Measurements from ENCODE around the gene NCKAP1.
"Not testable (repeated sequence)": the region's sequence is repeated elsewhere in the genome, so short reads cannot be mapped to it uniquely, and the experiment has no call there.

Gene NCKAP1

DNA sequence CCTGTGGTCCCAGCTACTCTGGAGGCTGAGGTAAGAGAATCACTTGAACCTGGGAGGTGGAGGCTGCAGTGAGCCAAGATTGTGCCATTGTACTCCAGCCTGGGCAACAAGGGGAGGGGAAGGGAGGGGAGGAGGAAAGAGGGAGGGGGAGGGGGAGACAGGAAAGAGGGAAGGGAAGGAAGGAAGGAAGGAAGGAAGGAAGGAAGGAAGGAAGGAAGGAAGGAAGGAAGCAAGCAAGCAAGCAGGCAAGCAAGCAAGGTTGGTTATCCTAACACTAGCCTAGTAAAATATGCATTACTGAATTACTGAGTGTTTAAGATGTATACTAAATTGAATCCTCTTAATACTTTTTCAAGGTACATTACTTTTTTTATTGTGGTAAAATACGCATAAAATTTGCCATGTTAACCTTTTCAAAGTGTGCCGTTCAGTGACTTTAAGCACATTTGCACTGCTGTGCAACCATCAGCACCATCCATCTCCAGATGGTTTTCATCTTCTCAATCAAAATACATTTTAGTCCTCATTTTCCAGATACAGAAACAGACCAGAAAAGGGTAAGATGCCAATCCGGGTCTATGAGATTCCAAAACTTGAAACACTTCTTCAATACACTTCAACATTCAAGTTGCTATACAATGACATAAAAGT is 28.9 kb downstream of the NCKAP1 start:
- no peak for DNase-seq (ENCODE audit: low read depth)

DNA sequence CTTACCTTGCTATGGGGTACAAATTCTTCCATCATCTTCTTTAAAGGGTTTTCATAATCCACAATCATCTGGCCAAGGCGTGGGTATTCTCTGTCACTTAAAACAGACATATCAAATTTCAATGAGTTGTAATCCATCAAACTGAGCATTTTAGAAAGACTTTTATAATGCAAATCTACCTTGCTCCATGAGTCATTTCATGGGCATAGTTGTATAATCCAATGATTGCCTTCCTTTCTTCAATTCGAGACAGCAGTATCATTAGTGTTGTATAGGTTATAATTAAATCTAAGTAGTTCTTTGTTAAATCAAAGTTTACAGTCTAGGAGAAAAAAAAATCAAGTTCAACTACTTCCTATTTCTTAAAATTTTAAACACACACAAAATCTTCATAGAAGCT is 36.3 kb downstream of the NCKAP1 start:
- no peak for DNase-seq (ENCODE audit: low read depth)

- DNase-seq (ENCODE audit: low read depth), result no peak
Measured at GRCh38 chr2:183000846-183001245, 37.4 kb downstream of the NCKAP1 start.

- no peak for DNase-seq (ENCODE audit: low read depth)
Measured at GRCh38 chr2:182999348-183000028, 38.8 kb downstream of the NCKAP1 start.

DNA sequence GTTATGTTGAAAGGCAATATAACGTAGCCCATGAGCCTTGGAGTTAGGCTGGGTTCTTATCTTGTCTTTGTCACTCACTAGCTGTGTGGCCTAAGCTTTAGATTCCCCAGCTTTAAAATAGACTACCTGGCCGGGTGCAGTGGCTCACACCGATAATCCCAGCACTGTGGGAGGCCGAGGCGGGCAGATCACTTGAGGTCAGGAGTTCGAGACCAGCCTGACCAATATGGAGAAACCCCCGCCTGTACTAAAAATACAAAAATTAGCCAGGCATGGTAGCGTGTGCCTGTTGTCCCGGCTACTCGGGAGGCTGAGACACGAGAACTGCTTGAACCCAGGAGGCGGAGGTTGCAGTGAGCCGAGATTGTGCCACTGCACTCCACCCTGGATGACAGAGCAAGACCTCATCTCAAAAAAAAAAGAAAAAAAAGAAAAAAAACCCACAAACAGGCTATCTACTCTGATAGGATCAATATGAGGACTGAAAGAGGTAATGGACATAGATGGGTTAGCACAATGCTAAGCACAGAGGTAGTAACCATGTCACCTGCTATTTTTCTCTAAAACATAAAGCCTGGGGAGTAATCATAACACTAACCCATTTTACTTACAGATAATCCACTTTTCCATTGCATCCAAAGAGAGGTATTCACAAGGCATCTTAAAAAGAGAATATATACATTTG is 43.9 kb downstream of the NCKAP1 start:
- DNase-seq (ENCODE audit: low read depth), result no peak

- DNase-seq (ENCODE audit: low read depth), result no peak
Measured at GRCh38 chr2:182982941-182983340, 55.3 kb downstream of the NCKAP1 start.

DNA sequence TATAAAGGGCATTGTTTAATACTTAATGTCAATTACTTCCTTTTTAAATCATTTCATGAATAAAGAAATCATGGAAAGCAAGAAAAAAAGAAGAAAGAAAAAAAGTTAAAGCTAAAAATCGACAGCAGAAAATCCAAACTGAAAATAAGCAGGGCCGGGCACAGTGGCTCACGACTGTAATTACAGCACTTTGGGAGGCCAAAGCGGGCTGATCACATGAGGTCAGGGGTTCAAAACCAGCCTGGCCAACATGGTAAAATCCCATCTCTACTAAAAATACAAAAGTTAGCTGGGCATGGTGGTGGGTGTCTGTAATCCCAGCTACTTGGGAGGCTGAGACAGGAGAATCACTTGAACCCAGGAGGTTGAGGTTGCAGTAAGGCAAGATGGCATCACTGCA is 56.8 kb downstream of the NCKAP1 start:
- not testable (repeated sequence) for DNase-seq (ENCODE audit: low read depth)

GRCh38 chr2:182980652-182981051 is 57.6 kb downstream of the NCKAP1 start:
- DNase-seq (ENCODE audit: low read depth), result no peak

DNA sequence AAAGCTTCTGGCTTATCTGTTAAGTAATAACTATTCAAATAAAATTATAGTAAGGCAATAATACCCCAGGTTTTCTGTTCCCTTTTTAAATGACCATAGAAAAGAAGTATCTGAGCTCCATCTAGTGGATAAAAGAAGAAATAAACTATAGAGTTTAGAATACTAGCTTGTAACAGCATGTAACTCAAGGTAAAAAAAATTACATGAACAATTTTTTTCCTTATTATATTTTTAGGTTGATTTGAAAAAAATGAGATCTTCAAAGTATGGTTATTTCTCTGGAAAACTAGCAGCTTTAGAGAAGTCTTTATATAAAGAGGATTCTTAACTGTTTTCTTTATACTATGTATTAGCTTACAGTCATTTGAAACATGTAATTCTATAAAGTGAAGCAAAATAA is 58.1 kb downstream of the NCKAP1 start:
- peak; percentile 37 for DNase-seq (ENCODE audit: low read depth)

DNA sequence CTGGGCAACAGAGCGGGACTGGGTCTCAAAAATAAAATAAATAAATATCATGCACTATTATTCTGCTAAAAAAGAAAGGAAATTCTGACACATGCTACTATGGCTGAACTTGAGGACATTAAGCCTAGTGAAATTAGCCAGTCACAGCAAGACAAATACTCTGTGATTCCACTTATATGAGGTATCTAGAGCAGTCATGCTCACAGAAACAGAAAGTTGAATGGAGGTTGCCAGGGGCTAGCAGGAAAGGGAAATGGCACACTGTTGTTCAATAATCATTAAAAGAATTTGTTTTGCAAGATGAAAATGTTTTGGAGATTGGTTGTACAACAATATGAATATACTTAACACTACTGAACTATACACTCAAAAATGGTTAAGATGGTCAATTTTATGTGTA is 60.8 kb downstream of the NCKAP1 start:
- no peak for DNase-seq (ENCODE audit: low read depth)

- no peak for DNase-seq (ENCODE audit: low read depth)
Measured at GRCh38 chr2:182973441-182974352, 64.6 kb downstream of the NCKAP1 start.

GRCh38 chr2:182972548-182972942 is 65.7 kb downstream of the NCKAP1 start:
- DNase-seq (ENCODE audit: low read depth), result no peak

DNA sequence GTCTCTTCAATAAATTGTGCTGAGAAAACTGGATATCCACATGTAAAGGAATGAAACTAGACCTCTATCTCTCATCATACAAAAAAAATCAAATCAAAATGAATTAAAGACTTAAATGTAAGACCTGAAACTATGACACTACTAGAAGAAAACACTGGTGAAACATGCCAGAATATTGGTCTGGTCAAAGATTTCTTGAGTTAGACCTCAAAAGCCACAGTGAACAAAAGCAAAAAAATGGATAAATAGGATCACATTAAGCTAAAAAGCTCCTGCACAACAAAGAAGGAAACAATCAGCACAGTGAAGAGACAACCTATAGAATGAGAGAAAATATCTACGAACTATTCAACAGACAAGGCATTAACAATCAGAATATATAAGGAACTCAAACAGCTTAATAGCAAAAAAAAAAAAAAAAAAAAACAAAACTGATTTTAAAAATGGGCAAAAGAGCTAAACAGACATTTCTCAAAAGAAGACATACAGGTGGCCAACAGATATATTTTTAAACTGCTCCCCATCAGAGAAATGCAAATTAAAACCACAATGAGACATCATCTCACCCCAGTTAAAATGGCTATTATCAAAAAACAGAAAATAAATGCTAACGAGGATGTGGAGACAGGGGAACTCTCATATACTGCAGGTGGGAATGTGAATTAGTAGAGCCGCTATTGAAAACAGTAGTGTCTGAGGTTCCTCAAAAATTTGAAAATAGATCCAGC is 66.3 kb downstream of the NCKAP1 start:
- DNase-seq (ENCODE audit: low read depth), result no peak

DNA sequence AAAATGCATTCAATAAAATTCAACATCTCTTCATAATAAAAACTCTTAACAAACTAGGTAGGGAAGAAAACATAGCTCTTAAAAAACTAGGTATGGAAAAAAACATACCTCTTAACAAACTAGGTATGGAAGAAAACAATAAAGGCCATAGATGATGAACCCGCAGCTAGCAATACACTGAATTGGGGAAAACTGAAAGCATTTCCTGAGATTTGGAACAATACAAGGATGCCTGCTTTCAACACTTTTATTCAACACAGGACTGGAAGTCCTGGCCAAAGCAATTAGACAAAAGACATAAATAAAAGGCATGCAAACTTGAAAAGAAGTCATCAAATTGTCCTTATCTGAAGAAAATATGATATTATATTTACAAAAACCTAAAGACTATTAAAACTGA is 67.8 kb downstream of the NCKAP1 start:
- DNase-seq (ENCODE audit: low read depth), result no peak

GRCh38 chr2:182968493-182968892 is 69.8 kb downstream of the NCKAP1 start:
- no peak for DNase-seq (ENCODE audit: low read depth)

- DNase-seq (ENCODE audit: low read depth), result not testable (repeated sequence)
Measured at GRCh38 chr2:182966356-182966755, 71.9 kb downstream of the NCKAP1 start.

DNA sequence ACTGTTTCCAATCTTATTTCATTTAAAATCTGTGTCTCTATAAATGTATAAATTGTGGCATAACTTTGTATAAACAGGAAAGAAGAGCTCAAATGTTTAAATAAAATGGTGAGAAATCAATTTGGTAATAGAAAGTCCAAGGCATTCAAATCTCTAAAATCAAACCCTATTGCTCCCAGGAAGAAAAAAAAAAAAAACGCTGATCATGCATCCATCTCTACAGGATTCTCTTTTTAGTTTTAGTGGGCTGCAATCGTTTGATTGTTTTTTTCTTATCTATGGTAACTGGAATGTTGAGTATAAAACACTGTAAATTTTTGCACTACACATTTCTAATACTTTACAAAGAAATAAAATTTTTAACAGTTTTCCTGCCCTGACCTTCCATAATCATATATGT is 75.6 kb downstream of the NCKAP1 start:
- no peak for DNase-seq (ENCODE audit: low read depth)

DNA sequence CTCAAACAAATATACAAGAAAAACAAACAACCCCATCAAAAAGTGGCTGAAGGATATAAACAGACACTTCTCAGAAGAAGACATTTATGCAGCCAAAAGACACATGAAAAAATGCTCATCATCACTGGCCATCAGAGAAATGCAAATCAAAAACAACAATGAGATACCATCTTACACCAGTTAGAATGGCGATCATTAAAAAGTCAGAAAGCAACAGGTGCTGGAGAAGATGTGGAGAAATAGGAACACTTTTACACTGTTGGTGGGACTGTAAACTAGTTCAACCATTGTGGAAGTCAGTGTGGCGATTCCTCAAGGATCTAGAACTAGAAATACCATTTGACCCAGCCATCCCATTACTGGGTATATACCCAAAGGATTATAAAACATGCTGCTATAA is 77.4 kb downstream of the NCKAP1 start:
- not testable (repeated sequence) for DNase-seq (ENCODE audit: low read depth)

DNA sequence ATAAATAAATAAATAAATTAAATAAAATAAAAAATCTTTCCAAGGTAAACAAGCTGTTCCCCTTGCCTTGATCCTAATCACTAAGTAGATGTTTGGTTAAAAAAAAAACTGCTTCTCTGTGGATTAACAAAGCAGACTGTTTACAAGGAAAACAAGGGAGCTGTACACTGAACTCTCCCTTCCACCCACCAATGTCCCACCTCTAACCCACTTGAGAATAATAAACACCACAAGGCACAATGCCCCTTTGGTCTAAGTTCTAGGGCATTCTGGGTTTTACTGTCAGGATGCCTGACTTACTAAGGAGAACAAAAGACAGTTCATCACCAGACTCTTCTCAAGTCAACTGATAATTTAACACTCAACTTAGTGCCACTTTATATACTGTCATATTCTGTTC is 83.5 kb downstream of the NCKAP1 start:
- no peak for DNase-seq (ENCODE audit: low read depth)

- peak; percentile 65 for DNase-seq (ENCODE audit: low read depth)
Measured at GRCh38 chr2:182952741-182953450, 85.4 kb downstream of the NCKAP1 start.
